Naive thymus-derived CD8-positive, alpha-beta T cell (primary cell): ENCODE measurements around the gene SPAG4. TPM values are rescaled to one million over a fixed set of nuclear protein-coding genes. Genes with fewer than 3 reads are reported as not detected.

ENCODE experiments used
- ATAC-seq, 2 donors: fragments of 150-1000 bp; cut with Tn5 transposase in 1 of 2; sonication (Bioruptor Pico), chemical (Tn5 transposase) in 1 of 2; 1 replicate in 1 of 2; 2 replicates in 1 of 2; pipeline ENCODE4 v1.10.0; 2021; ENCODE audit warnings: mild to moderate bottlenecking in 2 of 2, moderate library complexity in 2 of 2
- POLR2A ChIA-PET: fragments of 350-600 bp; sonication (Branson Sonifier 250); formaldehyde crosslinking; loops from one replicate; lab custom pipeline; 2021; ENCODE audit warnings: antibody characterized with exemption; lab: Charles Lee
- DNase-seq, 10 donors: peaks; one replicate each; pipeline versions ENCODE4 v3.0.0 to v3.0.0-alpha.2; 2020 to 2022
- H3K27ac Mint-ChIP-seq, 10 donors: one replicate each; pipeline ENCODE4 v1.8.0; 2020 to 2022; ENCODE audit warnings: mild to moderate bottlenecking in 10 of 10, mixed read lengths in 10 of 10, moderate library complexity in 4 of 10, inconsistent platforms in 1 of 10
- H3K27me3 Mint-ChIP-seq, 5 donors: one replicate each; pipeline ENCODE4 v1.8.0; 2021 to 2022; ENCODE audit warnings: mixed read lengths in 5 of 5
- H3K36me3 Mint-ChIP-seq, 3 donors: one replicate each; pipeline ENCODE4 v1.8.0; 2020 to 2022; ENCODE audit warnings: mixed read lengths in 3 of 3, mild to moderate bottlenecking in 2 of 3, inconsistent platforms in 1 of 3
- H3K4me1 Mint-ChIP-seq, 4 donors: one replicate each; pipeline ENCODE4 v1.8.0; 2021 to 2022; ENCODE audit warnings: mixed read lengths in 4 of 4
- H3K4me3 Mint-ChIP-seq, 10 donors: one replicate each; pipeline ENCODE4 v1.8.0; 2020 to 2022; ENCODE audit warnings: mild to moderate bottlenecking in 10 of 10, mixed read lengths in 10 of 10, moderate library complexity in 6 of 10, inconsistent platforms in 1 of 10
- H3K9me3 Mint-ChIP-seq, 9 donors: one replicate each; pipeline ENCODE4 v1.8.0; 2020 to 2022; ENCODE audit warnings: mixed read lengths in 9 of 9, mild to moderate bottlenecking in 3 of 9, inconsistent platforms in 1 of 9, moderate library complexity in 1 of 9
- polyA plus RNA-seq, 3 donors: library from polyadenylated mRNA; unstranded; fragments of 300-500 nt; fragmentation: Illumina TruSeq; gene quantifications; one replicate each; pipeline ENCODE4 v1.2.3, GENCODE V29; 2021
- total RNA-seq, 8 experiments: library from RNA in 2 of 8; stranded (reverse) in 2 of 8; gene quantifications; one replicate each; pipeline ENCODE4 v1.2.3 and lab custom pipeline; 2021 to 2026

SPAG4 gene
- total and polyA plus RNA-seq, 5 experiments from 2014 or later = 0.19 to 1.2 (median 0.47) TPM

DNA sequence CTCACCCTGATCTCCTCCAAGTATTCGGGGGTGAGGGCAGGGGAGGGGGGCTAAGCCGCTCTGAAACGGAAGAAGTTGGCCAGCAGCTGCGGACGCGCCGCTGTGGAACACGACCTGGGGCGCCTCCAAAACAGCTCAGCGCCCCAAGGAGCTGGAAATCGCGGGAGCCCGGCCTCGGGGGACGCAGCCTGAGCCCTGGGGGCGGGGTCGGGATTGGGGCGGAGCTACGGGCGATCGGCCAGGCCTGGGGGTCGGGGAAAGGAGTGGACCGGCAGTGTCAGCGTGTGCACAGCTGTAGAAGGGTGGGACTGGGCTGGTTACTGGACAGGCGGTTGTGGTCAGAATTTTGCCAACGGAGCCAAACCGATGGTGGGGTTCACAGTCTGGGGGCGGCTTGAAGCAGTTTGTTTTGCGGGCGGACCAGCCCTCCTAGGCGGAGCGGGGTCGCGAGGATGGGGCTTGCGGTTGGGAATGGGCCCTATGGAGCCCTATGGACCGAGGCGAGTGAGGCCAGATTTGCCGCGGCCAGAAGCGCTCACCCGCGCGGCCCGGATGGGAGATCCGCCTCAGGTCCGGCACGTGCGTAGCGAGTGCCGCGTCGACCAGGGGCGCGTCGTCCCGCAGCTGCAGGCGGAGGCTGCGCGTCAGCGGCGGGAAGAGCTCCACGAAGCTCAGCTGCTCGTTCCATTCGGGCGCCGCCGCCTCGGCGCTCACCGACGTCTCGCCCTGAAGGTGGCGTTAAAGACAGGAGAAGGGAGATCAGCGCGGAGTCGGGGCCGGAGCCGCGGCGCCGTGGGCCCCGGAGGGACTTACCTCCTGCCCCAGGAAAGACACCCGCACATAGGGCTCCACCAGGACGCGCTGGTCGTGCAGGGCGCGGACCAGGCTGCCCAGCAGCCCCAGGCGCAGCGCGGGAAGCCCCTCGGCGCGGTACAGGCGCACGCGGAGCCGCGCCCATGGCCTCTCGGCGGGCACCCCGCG is 14.3 kb upstream of the SPAG4 start:
- Mint-ChIP-seq H3K27me3 (peaks cover 3 to 25% (median 7%) of the 10 kb centered on the region in 5 donors), H3K9me3 (no peaks in the 10 kb centered on the region), H3K36me3 (no peaks in the 10 kb centered on the region), H3K4me3 (peak overlapping the region; percentile 74 to 86 (median 82)), H3K27ac (peak overlapping the region in 4 of 10 donors; percentile 44 to 85 (median 62)), H3K4me1 (peaks cover 1 to 17% (median 14%) of the 10 kb centered on the region in 4 donors)
- peak; percentile 66 to 87 (median 74) for DNase-seq
- peak; percentile 91 to 96 for ATAC-seq
- POLR2A ChIA-PET = interaction anchor here (0.5 to 2.2 kb wide), 7 partner anchors 15 to 537 kb away, joined by 3 to 7 read pairs (median 4); partner anchors contain the start of genes NFS1, RBM39, ROMO1 and SPAG4

DNA sequence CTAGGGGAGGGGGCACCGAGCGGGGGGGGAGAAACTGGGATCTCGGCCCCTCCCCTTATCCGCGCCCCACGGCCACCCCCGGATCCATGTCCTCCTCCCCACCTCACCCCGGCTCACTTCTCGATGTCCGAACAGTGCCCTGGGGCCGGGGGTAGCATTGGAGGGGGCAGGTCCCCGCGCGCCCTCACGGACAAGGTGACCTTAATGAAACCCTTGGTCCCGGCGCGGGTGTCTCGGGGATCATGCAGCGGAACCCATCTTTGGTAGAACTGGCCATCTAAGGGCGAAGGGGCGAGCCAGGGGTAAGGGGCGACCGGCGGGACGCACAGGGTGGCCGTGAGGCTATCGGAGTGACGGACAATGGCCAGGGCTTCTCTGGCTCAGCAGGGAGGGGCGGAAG is 13.6 kb upstream of the SPAG4 start:
- Mint-ChIP-seq H3K36me3 (no peaks in the 10 kb centered on the region), H3K4me3 (peak overlapping the region; percentile 12 to 84 (median 64)), H3K9me3 (no peaks in the 10 kb centered on the region), H3K4me1 (peaks cover 1 to 17% (median 14%) of the 10 kb centered on the region in 4 donors), H3K27me3 (peaks cover 3 to 25% (median 6%) of the 10 kb centered on the region in 5 donors), H3K27ac (peak overlapping the region in 2 of 10 donors; percentile 22 to 62)
- no peak for ATAC-seq
- no peak for DNase-seq
- POLR2A ChIA-PET = interaction anchor here (1.1 to 2.2 kb wide), 5 partner anchors 14 to 282 kb away, joined by 4 to 7 read pairs (median 5); partner anchors contain the start of genes NFS1, ROMO1 and SPAG4

DNA sequence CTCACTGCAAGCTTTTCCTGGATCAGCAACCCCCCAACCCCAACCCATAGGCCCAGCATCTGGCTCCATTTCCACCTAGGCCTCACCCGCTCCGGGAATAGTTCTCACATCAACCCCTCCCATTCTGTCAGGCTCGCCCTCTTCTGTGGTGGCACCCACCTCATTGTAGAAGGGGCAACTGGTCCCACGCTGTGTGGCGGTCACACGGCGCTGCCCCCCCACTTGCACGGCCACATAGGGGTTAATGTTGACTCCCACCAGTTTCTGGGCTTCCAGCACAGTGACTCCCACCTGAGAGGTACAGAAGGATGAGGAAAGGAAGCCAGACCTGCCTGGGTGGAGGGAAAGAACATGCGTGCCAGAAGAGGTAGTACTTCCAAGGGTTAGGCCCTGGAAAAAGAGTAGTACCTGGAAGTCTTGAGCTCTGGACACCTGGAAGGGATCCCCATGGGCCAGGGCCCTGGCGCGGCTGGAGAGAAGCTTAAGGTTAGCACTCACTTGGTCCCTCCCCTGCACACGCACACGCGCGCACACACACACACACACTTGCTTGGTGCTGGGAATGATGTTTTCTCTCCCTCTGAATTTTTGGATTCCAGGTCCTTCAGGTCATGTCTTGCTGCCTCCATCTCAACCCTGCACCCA is 12.7 kb upstream of the SPAG4 start:
- Mint-ChIP-seq H3K27ac (peak overlapping the region in 2 of 10 donors; percentile 23 to 59), H3K36me3 (no peaks in the 10 kb centered on the region), H3K4me3 (peak overlapping the region; percentile 35 to 83 (median 52)), H3K27me3 (peaks cover 3 to 25% (median 4%) of the 10 kb centered on the region in 5 donors), H3K9me3 (no peaks in the 10 kb centered on the region), H3K4me1 (peaks cover 1 to 17% (median 14%) of the 10 kb centered on the region in 4 donors)
- DNase-seq (no peak), ATAC-seq (no peak)
- POLR2A ChIA-PET = interaction anchor here (0.6 to 2.2 kb wide), 2 partner anchors 13 to 281 kb away, joined by 3 to 7 read pairs; partner anchors contain the start of gene SPAG4

DNA sequence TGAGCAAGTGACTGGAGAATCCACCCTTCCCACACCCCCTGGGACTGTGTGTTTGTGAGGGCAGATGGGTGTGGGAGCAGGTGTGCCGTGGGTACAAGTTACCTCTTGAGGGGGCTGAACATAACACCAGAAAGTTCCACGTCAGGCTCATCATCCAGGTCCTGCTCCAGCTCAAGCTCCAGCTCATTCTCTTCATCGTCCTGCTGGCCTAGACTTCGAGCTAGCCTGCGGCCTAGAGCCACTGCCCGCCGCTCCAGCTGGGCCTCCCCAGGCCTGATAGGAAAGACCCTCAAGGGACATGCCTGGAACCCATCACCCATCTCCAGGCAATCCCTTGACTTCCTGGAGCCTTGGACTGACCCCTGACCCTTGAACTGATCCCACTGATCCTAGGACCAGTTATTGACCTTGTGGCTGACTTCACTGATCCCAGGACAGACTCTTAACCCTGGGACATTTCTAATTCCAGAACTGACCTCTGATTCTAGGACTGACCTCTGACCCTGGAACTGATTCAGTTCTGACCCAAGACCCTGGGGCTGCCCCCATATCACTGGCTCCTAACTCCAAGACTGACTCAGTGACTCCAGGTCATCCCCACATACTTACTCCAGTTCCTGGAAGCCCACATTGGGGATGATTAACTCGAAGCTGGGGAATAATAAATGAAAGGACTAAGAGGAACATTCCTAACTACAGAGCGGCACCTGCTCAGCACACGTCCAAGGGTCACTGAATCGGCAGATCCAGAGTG is 11.8 kb upstream of the SPAG4 start:
- H3K36me3 Mint-ChIP-seq = no peaks in the 10 kb centered on the region
- ATAC-seq = no peak
- peak overlapping the region in 5 of 10 donors; percentile 29 to 83 (median 40) for H3K4me3 Mint-ChIP-seq
- no peak for DNase-seq
- no peaks in the 10 kb centered on the region for H3K9me3 Mint-ChIP-seq
- no peak overlapping the region for H3K27ac Mint-ChIP-seq
- H3K27me3 Mint-ChIP-seq = peaks cover 1 to 23% (median 3%) of the 10 kb centered on the region in 5 donors
- peaks cover 1 to 17% (median 14%) of the 10 kb centered on the region in 4 donors for H3K4me1 Mint-ChIP-seq
- POLR2A ChIA-PET = interaction anchor here (0.6 kb wide), 1 partner anchor 12 kb away, joined by 3 read pairs; the partner anchor contains the start of gene SPAG4

DNA sequence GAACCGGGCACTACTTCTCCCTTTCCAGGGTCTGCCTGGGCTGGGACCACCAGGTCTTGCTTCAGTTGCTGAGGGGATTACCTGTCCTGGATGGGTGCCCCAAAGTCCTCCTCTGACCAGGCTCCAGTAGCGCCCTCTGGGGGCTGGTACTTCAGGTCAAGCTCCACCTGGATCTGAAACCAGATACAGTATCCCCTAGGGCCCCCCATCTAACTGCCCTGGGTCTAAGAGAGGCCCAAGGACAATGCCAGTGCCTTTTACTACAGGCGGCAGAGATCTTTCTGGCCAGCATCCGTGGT is 11.2 kb upstream of the SPAG4 start:
- no peak overlapping the region for H3K4me3 Mint-ChIP-seq
- no peaks in the 10 kb centered on the region for H3K36me3 Mint-ChIP-seq
- H3K4me1 Mint-ChIP-seq = peaks cover 1 to 17% (median 14%) of the 10 kb centered on the region in 4 donors
- H3K27me3 Mint-ChIP-seq = peaks cover 0 to 21% (median 1%) of the 10 kb centered on the region in 5 donors
- no peak overlapping the region for H3K27ac Mint-ChIP-seq
- POLR2A ChIA-PET = interaction anchor here (0.7 kb wide), 1 partner anchor 43 kb away, joined by 3 read pairs; no protein-coding TSS in a partner anchor
- DNase-seq = no peak
- ATAC-seq = no peak
- H3K9me3 Mint-ChIP-seq = no peaks in the 10 kb centered on the region

DNA sequence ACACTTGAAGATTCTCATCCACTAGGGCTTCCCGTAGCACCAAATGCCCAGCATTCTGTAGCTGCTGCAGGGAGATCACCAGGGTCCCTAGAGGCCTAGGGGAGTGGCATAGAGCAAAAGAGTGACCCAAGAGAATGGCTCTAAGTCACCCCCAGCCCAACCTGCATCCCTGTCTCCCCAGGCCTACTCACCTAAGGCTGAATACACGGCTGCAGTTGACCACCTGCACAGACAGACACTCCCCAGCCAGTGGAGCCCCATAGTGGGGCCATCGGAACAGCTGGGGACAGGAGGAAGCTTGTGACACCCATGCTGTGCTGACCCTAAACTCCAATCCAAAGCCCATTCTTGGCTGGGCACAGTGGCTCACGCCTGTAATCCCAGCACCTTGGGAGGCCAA is 9.5 kb upstream of the SPAG4 start:
- H3K4me1 Mint-ChIP-seq = peaks cover 1 to 11% (median 7%) of the 10 kb centered on the region in 4 donors
- DNase-seq (no peak), ATAC-seq (no peak)
- H3K36me3 Mint-ChIP-seq = no peaks in the 10 kb centered on the region
- H3K27me3 Mint-ChIP-seq = peaks cover 0 to 15% (median 0%) of the 10 kb centered on the region in 5 donors
- POLR2A ChIA-PET = no interaction called here
- H3K4me3 Mint-ChIP-seq = no peak overlapping the region
- H3K27ac Mint-ChIP-seq = no peak overlapping the region
- H3K9me3 Mint-ChIP-seq = no peaks in the 10 kb centered on the region

DNA sequence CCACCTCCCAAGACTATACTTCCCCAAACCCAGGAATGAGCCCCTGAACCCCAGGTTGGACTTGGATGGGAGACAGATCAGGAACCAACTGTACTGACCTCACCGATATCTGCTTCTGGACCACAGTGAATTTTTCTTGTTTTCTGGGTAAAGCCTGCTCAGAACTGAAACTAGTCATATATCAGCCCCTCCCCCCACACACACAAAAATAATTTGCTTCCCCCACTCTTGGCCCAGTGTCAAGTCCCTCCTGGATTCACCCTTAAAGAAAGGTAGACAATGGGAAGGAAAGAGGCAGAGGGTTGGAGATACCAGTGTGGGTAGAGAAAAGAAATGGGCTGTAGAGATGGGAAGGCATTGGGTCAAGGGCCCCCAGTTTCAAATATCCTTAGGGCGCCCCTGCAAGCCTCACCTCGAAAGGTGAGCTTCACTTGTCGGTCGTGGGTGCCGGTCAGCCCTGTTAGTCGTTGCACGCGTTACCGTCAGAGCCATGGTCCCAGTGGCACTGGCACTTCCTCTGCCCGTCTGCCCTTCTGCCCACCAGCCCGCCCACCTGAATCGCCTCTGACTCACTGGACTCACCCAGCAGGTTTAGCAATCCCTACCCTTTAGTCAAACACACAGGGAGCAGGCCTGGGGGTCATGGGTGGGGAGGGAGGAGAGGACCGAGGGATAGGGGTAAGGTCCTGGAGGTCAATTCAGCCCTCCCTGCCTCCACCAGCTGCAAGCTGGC is 8.5 kb upstream of the SPAG4 start:
- Mint-ChIP-seq H3K4me3 (no peak overlapping the region), H3K27me3 (peaks cover 0 to 15% (median 0%) of the 10 kb centered on the region in 5 donors), H3K9me3 (no peaks in the 10 kb centered on the region), H3K4me1 (peaks cover 0 to 5% (median 1%) of the 10 kb centered on the region in 4 donors), H3K27ac (peak overlapping the region in 2 of 10 donors; percentile 60), H3K36me3 (no peaks in the 10 kb centered on the region)
- DNase-seq (no peak), ATAC-seq (no peak)
- POLR2A ChIA-PET = no interaction called here

DNA sequence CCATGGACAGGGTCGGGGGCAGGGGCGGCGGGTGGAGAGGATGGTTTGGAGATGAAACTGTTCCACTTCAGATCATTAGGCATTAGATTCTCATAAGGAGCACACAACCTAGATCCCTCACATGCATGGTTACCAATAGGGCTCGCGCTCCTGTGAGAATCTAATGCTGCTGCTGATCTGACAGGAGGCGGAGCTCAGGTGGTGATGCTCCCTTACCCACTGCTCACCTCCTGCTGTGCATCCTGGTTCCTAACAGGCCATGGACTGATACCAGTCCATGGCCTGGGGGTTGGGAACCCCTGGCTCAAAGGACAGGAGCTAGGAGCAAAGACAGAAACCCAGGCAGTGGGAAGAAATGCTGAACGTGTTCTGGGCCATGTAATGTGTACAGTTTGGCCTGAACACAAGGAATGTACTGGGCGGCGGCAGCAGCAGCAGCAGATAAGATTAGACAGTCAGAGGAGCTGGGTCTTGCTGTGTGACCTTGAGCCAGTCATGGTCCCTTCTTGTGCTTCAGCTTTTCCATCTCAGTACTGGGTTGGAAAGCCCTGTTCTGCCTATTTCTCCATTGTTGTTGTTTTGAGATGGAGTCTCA is 4.7 kb upstream of the SPAG4 start:
- H3K4me1 Mint-ChIP-seq = peaks cover 3 to 9% (median 7%) of the 10 kb centered on the region in 4 donors
- H3K4me3 Mint-ChIP-seq = no peak overlapping the region
- no peaks in the 10 kb centered on the region for H3K27me3 Mint-ChIP-seq
- H3K27ac Mint-ChIP-seq = peak overlapping the region in 1 of 10 donors; percentile 66
- POLR2A ChIA-PET = interaction anchor here (0.6 kb wide), 2 partner anchors 125 to 1336 kb away, joined by 3 read pairs; no protein-coding TSS in a partner anchor
- ATAC-seq = no peak
- no peaks in the 10 kb centered on the region for H3K36me3 Mint-ChIP-seq
- no peak for DNase-seq
- peaks cover 0 to 3% (median 0%) of the 10 kb centered on the region in 9 donors for H3K9me3 Mint-ChIP-seq

DNA sequence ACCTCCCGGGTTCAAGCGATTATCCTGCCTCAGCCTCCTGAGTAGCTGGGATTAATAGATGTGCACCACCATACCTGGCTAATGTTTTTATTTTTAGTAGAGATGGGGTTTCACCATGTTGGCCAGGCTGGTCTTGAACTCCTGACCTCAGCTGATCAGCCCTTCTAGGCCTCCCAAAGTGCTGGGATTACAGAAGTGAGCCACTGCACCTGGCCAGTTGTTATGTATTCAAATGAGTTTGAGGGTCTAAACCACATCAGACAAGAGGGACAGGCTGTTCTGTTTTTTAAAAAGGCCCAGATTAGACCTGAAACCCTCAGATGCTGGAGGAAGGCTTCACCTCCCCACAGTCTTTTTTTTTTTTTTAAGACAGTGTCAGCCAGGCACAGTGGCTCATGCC is 4.1 kb upstream of the SPAG4 start:
- DNase-seq = no peak
- H3K4me3 Mint-ChIP-seq = no peak overlapping the region
- no peaks in the 10 kb centered on the region for H3K27me3 Mint-ChIP-seq
- H3K9me3 Mint-ChIP-seq = peaks cover 0 to 3% (median 0%) of the 10 kb centered on the region in 9 donors
- peaks cover 3 to 12% (median 9%) of the 10 kb centered on the region in 4 donors for H3K4me1 Mint-ChIP-seq
- ATAC-seq = no peak
- H3K36me3 Mint-ChIP-seq = no peaks in the 10 kb centered on the region
- POLR2A ChIA-PET = interaction anchor here (0.6 kb wide), 1 partner anchor 125 kb away, joined by 3 read pairs; no protein-coding TSS in a partner anchor
- no peak overlapping the region for H3K27ac Mint-ChIP-seq

DNA sequence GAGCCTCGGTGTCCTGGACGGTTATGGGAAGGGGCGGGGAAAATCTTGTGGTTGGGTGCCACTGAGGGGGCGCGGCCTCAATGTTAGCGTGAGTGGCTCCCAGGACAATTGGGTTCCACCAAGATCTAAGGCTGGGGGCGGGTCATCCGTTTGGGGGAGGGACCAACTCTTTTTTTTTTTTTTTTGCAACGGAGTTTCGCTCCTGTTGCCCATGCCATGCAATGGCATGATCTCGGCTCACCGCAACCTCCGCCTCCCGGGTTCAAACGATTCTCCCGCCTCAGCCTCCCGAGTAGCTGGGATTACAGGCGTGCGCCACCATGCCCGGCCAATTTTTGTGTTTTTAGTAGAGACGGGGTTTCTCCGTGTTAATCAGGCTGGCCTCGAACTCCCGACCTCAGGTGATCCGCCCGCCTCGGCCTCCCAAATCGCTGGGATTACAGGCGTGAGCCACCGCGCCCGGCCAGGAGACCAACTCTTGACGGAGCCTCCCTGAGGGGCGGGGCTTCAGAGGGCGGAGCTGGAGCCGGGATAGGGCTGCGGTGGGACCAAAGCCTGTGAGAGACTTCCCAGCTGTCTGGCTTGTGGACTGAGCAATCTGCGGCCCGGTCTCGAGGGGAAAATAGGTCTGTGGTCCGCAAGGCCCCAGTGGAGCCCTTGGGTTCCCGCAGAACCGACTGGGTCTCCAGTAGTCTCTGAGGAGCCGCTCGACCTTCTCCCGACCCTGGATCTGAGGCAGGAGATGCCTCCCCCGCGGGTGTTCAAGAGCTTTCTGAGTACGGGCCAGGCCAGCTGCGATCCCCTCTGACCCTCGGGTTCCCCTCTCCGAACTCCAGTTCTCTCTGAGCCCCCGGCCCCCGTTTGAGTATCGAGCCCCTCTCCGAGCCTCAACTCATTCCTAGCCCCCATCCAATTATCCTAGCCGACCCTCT is 1.1 kb downstream of the SPAG4 start:
- ATAC-seq = no peak
- no peaks in the 10 kb centered on the region for H3K27me3 Mint-ChIP-seq
- POLR2A ChIA-PET = interaction anchor here (1.0 to 8.2 kb wide), 10 partner anchors 15 to 337 kb away, joined by 3 to 101 read pairs (median 9); partner anchors contain the start of genes CPNE1, NFS1, PHF20 and RBM12
- peak in 5 of 10 donors; percentile 42 to 99 (median 60) for DNase-seq
- peaks cover 0 to 3% (median 0%) of the 10 kb centered on the region in 9 donors for H3K9me3 Mint-ChIP-seq
- peak overlapping the region; percentile 87 to 95 (median 90) for H3K4me3 Mint-ChIP-seq
- H3K27ac Mint-ChIP-seq = peak overlapping the region; percentile 83 to 100 (median 99)
- H3K4me1 Mint-ChIP-seq = peaks cover 16 to 45% (median 39%) of the 10 kb centered on the region in 4 donors
- H3K36me3 Mint-ChIP-seq = no peaks in the 10 kb centered on the region
